GM21786 (cell line): ENCODE results near the gene MLXIP.

Experiments
- ATAC-seq: cut with Tn5 transposase; IDR thresholded peaks from one replicate; pipeline ENCODE4 v1.9.1; 2021; ENCODE audit not compliant: unreplicated experiment

MLXIP gene

GRCh38 chr12:122182887-122183587, 104.5 kb downstream of the MLXIP start, which contains the start of gene LRRC43:
Gene LRRC43, plus strand, starts transcription at chr12:122183123. Its CDS starts 22 bp downstream, at chr12:122183145.
- no peak for ATAC-seq

DNA sequence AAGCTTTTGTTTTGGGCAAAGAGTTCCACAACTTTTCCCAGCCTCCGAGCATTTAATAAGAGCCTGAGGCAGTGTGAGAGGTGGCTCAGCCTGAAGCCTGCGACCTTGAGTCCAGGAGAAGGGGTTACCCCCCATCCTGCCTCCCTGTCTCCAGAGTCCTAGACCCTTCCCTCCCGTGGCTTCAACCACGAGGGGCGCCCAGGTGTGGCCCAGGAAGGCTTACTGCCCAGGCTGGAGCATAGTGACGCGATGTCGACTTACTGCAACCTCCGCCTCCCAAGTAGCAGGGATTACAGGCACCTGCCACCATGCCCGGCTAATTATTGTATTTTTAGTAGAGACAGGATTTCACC, 105.0 kb downstream of the MLXIP start:
- ATAC-seq = no peak

- no peak for ATAC-seq
Measured at GRCh38 chr12:122184517-122184916, 106.0 kb downstream of the MLXIP start.

GRCh38 chr12:122185079-122185478, 106.5 kb downstream of the MLXIP start:
- no peak for ATAC-seq

- no peak for ATAC-seq
Measured at GRCh38 chr12:122185494-122186082, 107.0 kb downstream of the MLXIP start.

DNA sequence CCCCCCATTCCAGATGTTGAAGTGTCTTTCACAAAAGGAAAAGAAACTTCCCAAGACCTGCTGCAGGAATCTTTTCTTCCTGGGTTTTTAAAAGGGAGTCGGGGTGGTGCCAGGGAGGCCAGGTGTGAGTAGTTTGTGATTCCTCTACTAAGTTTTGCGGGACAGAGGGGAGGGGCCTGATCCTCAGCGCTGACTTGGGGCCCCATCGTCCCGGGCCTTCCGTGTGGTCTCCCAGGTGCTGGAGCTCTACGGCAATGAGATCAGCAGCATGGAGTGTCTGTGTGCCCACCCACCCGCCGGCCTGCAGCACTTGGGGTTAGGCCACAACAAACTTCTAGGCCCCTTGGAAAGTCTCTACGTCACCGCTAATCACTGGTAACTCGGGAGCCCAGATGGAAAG, 108.9 kb downstream of the MLXIP start:
- ATAC-seq = no peak

DNA sequence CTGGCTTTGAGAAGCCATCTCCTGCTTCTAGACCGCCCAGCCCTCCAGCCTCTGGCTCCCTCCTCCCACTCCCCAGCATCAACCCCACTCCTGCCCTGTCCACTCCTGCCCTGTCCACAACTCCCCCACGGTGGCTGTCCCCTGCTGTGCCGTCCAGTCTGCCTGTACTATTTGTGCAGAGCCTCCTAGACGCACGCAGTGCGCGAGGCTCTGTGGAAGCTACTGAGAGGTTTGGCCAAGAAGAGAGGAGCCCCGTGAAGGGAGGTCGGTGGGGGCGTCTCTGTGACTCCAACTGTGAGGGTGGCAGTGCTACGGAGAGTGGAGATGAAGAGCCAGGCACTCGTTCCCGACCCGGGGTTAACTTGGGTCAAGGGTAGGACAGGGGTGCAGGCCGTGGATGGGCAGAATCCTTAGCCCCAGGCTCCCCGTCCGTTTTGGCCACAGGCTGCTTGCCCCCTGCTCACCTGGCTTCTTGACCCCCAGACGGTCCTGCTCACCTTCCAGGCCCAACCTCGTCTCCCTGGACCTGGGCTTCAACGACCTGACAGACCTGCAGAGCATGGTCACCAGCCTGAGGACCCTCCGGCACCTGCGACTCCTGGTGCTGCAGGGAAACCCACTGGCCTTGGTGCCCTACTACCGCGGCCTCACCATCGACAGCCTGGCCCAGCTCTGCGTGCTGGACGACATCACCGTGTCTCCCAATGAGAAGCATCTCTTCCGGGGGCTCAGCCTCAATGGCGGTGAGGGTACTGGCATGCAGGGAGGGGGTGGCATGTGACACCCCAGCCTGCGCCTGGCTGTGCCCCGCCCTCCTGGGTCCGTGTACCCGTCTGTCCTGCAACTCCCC, 111.3 kb downstream of the MLXIP start:
- no peak for ATAC-seq

GRCh38 chr12:122190842-122191668, 112.5 kb downstream of the MLXIP start:
- ATAC-seq = no peak

DNA sequence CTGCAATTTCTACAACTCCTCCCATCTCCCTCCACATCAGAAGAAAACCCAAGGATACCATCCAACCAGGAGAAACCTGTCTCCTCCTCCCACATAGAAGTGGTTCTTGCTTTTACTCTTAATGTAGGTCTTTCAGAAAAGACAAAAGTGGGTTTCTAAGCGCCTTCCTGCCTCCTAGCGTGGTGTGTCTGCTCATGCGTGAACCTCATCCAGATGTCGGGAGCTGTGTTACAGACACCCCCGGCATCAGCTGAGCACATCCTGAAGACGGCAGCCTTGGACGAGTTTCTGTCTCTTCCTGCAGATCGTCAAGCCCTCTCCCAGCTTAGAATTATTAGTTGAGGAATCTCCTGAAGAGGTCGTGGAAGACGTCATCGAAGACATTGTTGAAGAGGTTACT, 113.9 kb downstream of the MLXIP start:
- ATAC-seq = no peak

DNA sequence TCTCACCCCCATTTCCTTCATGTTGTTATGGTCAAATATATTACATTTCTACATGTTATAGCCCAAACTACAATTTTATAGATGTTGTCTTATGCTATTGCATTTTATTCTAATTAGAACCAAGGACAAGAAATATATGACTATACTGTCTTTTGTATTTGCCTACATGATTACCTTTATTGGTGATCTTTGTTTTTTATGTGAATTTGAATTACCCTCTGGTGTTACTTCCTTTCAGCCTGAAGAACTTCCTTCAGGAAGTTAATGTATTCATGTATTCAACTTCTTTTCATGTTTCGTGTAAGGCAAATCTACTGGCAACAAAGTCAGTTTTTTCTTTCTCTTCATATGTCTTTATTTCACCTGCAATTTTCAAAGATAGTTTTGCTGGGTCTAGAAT, 116.2 kb downstream of the MLXIP start:
- no peak for ATAC-seq

DNA sequence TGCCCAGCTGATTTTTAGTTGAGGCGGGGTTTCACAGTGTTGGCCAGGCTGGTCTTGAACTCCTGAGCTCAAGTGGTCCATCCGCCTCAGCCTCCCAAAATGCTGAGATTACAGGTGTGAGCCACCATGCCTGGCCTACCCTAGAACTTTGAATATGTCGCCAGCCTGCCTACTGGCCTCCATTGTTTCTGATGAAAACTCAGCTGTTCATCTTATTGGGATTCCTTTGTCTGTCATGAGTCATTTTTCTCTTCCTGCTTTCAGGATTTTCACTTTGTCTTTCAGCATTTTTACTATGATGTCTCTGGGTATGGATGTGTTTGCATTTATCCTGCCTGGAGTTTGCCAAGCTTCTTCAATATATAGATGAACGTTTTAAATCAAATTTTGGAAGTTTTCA, 116.8 kb downstream of the MLXIP start:
- no peak for ATAC-seq
